ENCODE measurements around the gene LGR5. TPM values are rescaled to one million over a fixed set of nuclear protein-coding genes. Genes with fewer than 3 reads are reported as not detected.

LGR5 gene
- total RNA-seq, 1 experiment from 2014 or later = 0.17 TPM

GRCh38 chr12:71576496-71576895 lies 136.9 kb downstream of the LGR5 start (continued):
- TF ChIP-seq EMX1 (CRISPR knock-in tag; IDR thresholded peaks at IDR 0.05) = no peak
- TF ChIP-seq, protein P1, sequence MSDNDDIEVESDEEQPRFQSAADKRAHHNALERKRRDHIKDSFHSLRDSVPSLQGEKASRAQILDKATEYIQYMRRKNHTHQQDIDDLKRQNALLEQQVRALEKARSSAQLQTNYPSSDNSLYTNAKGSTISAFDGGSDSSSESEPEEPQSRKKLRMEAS (CRISPR knock-in tag; IDR thresholded peaks at IDR 0.05) = no peak
- no peak for TF ChIP-seq SMAD4 (CRISPR knock-in tag; IDR thresholded peaks at IDR 0.05)
- TF ChIP-seq, protein P2, sequence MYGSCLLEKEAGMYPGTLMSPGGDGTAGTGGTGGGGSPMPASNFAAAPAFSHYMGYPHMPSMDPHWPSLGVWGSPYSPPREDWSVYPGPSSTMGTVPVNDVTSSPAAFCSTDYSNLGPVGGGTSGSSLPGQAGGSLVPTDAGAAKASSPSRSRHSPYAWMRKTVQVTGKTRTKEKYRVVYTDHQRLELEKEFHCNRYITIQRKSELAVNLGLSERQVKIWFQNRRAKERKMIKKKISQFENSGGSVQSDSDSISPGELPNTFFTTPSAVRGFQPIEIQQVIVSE (CRISPR knock-in tag; IDR thresholded peaks at IDR 0.05; ENCODE audit: borderline replicate concordance) = no peak
- no peak for TF ChIP-seq ZNF396 (CRISPR knock-in tag; IDR thresholded peaks at IDR 0.05; ENCODE audit: borderline replicate concordance)

DNA sequence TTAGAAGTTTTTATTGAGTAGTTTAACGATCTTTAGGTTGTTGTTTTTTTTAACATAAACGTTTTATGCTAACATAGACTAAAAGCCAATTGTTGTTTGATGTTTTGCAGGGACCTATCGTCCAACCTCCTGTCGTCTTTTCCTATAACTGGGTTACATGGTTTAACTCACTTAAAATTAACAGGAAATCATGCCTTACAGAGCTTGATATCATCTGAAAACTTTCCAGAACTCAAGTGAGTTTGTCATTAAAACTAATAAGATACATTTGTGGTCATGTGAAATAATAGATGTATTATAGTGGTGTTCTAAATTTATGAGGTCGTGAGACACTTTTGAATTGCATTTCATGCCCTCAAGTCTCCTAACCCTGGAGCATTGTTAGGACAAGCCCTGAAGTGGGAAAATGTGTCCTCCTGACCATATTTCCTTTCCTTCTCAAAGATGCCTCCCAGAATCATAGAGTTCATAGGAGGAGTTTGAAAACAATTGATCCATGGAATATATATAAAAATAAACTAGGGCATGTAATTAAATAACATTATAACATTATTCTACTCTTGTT lies 139.2 kb downstream of the LGR5 start:
- no peaks in the 10 kb centered on the region for H3K4me1 Mint-ChIP-seq
- no peak overlapping the region for H3K27ac Mint-ChIP-seq
- ATAC-seq = no peak
- no peaks in the 10 kb centered on the region for H3K27me3 Mint-ChIP-seq (ENCODE audit: low read depth)
- H3K4me3 Mint-ChIP-seq = no peak overlapping the region
- TF ChIP-seq IRF1 (CRISPR knock-in tag; IDR thresholded peaks at IDR 0.05) = no peak
- TF ChIP-seq ZNF138 (CRISPR knock-in tag; conservative IDR thresholded peaks at IDR 0.05) = no peak
- TF ChIP-seq TP53 (CRISPR knock-in tag; IDR thresholded peaks at IDR 0.05) = no peak
- no peak for TF ChIP-seq HMGXB4 (CRISPR knock-in tag; IDR thresholded peaks at IDR 0.05)
- TF ChIP-seq, protein P3, sequence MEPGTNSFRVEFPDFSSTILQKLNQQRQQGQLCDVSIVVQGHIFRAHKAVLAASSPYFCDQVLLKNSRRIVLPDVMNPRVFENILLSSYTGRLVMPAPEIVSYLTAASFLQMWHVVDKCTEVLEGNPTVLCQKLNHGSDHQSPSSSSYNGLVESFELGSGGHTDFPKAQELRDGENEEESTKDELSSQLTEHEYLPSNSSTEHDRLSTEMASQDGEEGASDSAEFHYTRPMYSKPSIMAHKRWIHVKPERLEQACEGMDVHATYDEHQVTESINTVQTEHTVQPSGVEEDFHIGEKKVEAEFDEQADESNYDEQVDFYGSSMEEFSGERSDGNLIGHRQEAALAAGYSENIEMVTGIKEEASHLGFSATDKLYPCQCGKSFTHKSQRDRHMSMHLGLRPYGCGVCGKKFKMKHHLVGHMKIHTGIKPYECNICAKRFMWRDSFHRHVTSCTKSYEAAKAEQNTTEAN (CRISPR knock-in tag; IDR thresholded peaks at IDR 0.05) = no peak
- TF ChIP-seq NR3C1 (CRISPR knock-in tag; conservative IDR thresholded peaks at IDR 0.05; ENCODE audit: low read depth) = no peak
- TF ChIP-seq CREB1 (CRISPR knock-in tag; IDR thresholded peaks at IDR 0.05) = no peak
- TF ChIP-seq, protein P1 (CRISPR knock-in tag; IDR thresholded peaks at IDR 0.05) = no peak
- no peak for TF ChIP-seq NFE2L1 (CRISPR knock-in tag; IDR thresholded peaks at IDR 0.05)
- no peak for TF ChIP-seq STAT6 (CRISPR knock-in tag; conservative IDR thresholded peaks at IDR 0.05; ENCODE audit: low read depth)
- TF ChIP-seq FOXK1 (CRISPR knock-in tag; IDR thresholded peaks at IDR 0.05) = no peak
- no peak for TF ChIP-seq ZNF423 (CRISPR knock-in tag; IDR thresholded peaks at IDR 0.05)
- TF ChIP-seq ZNF121 (CRISPR knock-in tag; IDR thresholded peaks at IDR 0.05) = no peak
- TF ChIP-seq, protein P4, sequence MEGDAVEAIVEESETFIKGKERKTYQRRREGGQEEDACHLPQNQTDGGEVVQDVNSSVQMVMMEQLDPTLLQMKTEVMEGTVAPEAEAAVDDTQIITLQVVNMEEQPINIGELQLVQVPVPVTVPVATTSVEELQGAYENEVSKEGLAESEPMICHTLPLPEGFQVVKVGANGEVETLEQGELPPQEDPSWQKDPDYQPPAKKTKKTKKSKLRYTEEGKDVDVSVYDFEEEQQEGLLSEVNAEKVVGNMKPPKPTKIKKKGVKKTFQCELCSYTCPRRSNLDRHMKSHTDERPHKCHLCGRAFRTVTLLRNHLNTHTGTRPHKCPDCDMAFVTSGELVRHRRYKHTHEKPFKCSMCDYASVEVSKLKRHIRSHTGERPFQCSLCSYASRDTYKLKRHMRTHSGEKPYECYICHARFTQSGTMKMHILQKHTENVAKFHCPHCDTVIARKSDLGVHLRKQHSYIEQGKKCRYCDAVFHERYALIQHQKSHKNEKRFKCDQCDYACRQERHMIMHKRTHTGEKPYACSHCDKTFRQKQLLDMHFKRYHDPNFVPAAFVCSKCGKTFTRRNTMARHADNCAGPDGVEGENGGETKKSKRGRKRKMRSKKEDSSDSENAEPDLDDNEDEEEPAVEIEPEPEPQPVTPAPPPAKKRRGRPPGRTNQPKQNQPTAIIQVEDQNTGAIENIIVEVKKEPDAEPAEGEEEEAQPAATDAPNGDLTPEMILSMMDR (IDR thresholded peaks at IDR 0.05) = no peak
- no peak for TF ChIP-seq HMGA2 (CRISPR knock-in tag; IDR thresholded peaks at IDR 0.05)
- TF ChIP-seq GTF2I (CRISPR knock-in tag; conservative IDR thresholded peaks at IDR 0.05) = no peak
- TF ChIP-seq ZNF396 (CRISPR knock-in tag; IDR thresholded peaks at IDR 0.05; ENCODE audit: borderline replicate concordance) = no peak
- DNase-seq (ENCODE audit: low spot score) = no peak
- no peaks in the 10 kb centered on the region for H3K9me3 Mint-ChIP-seq
- no peaks in the 10 kb centered on the region for H3K36me3 Mint-ChIP-seq
- POLR2A ChIA-PET = no interaction called here
- CTCF ChIA-PET = interaction anchor here (1.2 kb wide), 1 partner anchor 8 kb away, joined by 3 read pairs; no protein-coding TSS in a partner anchor

Measured in WTC11 (cell line).